ENCODE measurements around the gene FBXL16.

GRCh38 chr16:662597-662996, 43.0 kb downstream of the FBXL16 start:
- TF ChIP-seq CTCF (IDR thresholded peaks at IDR 0.05; ENCODE audit: borderline replicate concordance, extremely low read depth, low read length, poor library complexity, severe bottlenecking) (no peak), EZH2 (IDR thresholded peaks at IDR 0.05; ENCODE audit: borderline replicate concordance, low read depth, low read length, severe bottlenecking) (no peak)
